SK-N-SH (cell line): Measurements from ENCODE around the gene S100A10. TPM values are rescaled to one million over a fixed set of nuclear protein-coding genes. Genes with fewer than 3 reads are reported as not detected.

Experiments
- CTCF ChIA-PET: fragments of 300-600, 350-600 bp; formaldehyde crosslinking; extraction: SDS; loops from one replicate; lab custom pipeline; 2021; lab: Yijun Ruan, JAX
- POLR2A ChIA-PET: fragments of 350-600 bp; sonication (Branson Sonifier 250); formaldehyde crosslinking; extraction: SDS; loops from one replicate; lab custom pipeline; 2020; ENCODE audit warnings: antibody characterized with exemption, inconsistent platforms; lab: Yijun Ruan, JAX
- DNase-seq: peaks from one replicate; pipeline ENCODE4 v3.0.0; 2012
- H2AFZ ChIP-seq: fragments of 200-600 bp; sonication (generic); 2 replicates; pipeline ENCODE4 v1.8.1; 2016; ENCODE audit warnings: antibody characterized with exemption, mild to moderate bottlenecking, low read depth
- H3F3A ChIP-seq: fragments of 200-600 bp; sonication (generic); replicated peaks from 2 replicates; pipeline ENCODE3; 2016; ENCODE audit warnings: antibody characterized with exemption, mild to moderate bottlenecking; ENCODE audit not compliant: insufficient read depth
- H3K27ac ChIP-seq, 2 experiments: fragments of 200-500 bp in 1 of 2; fragments of 200-600 bp in 1 of 2; sonication (Bioruptor generic) in 1 of 2; sonication (generic), shearing (Covaris generic) in 1 of 2; 2 replicates each; pipeline versions ENCODE4 v1.5.1 to v1.6.1; 2014 to 2016; ENCODE audit warnings: low read depth in 2 of 2, inconsistent platforms in 1 of 2, low read length in 1 of 2, mild to moderate bottlenecking in 1 of 2, mixed read lengths in 1 of 2
- H3K27me3 ChIP-seq: fragments of 200-600 bp; sonication (generic), shearing (Covaris generic); 2 replicates; pipeline ENCODE4 v1.6.1; 2016; ENCODE audit warnings: mixed run types; ENCODE audit not compliant: insufficient read depth
- H3K36me3 ChIP-seq, 2 experiments: fragments of 200-500 bp in 1 of 2; fragments of 200-600 bp in 1 of 2; sonication (Bioruptor generic) in 1 of 2; sonication (generic) in 1 of 2; replicated peaks in 1 of 2; 2 replicates each; pipeline versions ENCODE3 to v1.5.1; 2014 to 2016; ENCODE audit warnings: low read length in 1 of 2, mild to moderate bottlenecking in 1 of 2; ENCODE audit not compliant: insufficient read depth in 2 of 2, control insufficient read depth in 1 of 2
- H3K4me1 ChIP-seq, 2 experiments: fragments of 200-500 bp in 1 of 2; fragments of 200-600 bp in 1 of 2; sonication (Bioruptor generic) in 1 of 2; sonication (generic), shearing (Covaris generic) in 1 of 2; 2 replicates each; pipeline versions ENCODE4 v1.5.1 to v1.6.1; 2014 to 2016; ENCODE audit warnings: low read depth in 1 of 2, low read length in 1 of 2, mixed run types in 1 of 2; ENCODE audit not compliant: insufficient read depth in 2 of 2, control insufficient read depth in 1 of 2
- H3K4me2 ChIP-seq: fragments of 200-600 bp; sonication (generic), shearing (Covaris generic); 2 replicates; pipeline ENCODE4 v1.6.1; 2017; ENCODE audit warnings: mixed run types
- H3K4me3 ChIP-seq, 2 experiments: fragments of 200-500 bp in 1 of 2; fragments of 200-600 bp in 1 of 2; sonication (Bioruptor generic) in 1 of 2; sonication (generic), shearing (Covaris generic) in 1 of 2; 2 replicates each; pipeline versions ENCODE4 v1.5.1 to v1.8.1; 2014 to 2016; ENCODE audit warnings: low read depth in 2 of 2, inconsistent platforms in 1 of 2, low read length in 1 of 2, mild to moderate bottlenecking in 1 of 2, mixed read lengths in 1 of 2, moderate library complexity in 1 of 2
- H3K79me2 ChIP-seq: fragments of 200-600 bp; sonication (generic); 2 replicates; pipeline ENCODE4 v1.8.1; 2017; ENCODE audit warnings: mild to moderate bottlenecking; ENCODE audit not compliant: insufficient read depth
- H3K9ac ChIP-seq: fragments of 200-600 bp; sonication (generic); 2 replicates; pipeline ENCODE4 v1.6.1; 2017; ENCODE audit warnings: mixed run types
- H3K9me2 ChIP-seq: fragments of 200-600 bp; sonication (generic); 2 replicates; pipeline ENCODE4 v1.6.1; 2017; ENCODE audit warnings: mixed run types
- H3K9me3 ChIP-seq: fragments of 200-600 bp; sonication (generic); 2 replicates; pipeline ENCODE4 v1.6.1; 2017; ENCODE audit warnings: mixed run types, mild to moderate bottlenecking, moderate library complexity
- H4K20me1 ChIP-seq: fragments of 200-600 bp; sonication (generic); 2 replicates; pipeline ENCODE4 v1.6.1; 2017; ENCODE audit warnings: mild to moderate bottlenecking, mixed run types; ENCODE audit not compliant: insufficient read depth
- CHD2 ChIP-seq: fragments of 150-350 bp; IDR thresholded peaks from 2 replicates; pipeline ENCODE4 v1.6.1; 2018; ENCODE audit warnings: low read length; ENCODE audit not compliant: partially characterized antibody
- FOSL2 ChIP-seq: IDR thresholded peaks from 2 replicates; pipeline ENCODE4 v1.4.0; 2012; ENCODE audit warnings: low read depth, mild to moderate bottlenecking, moderate library complexity, borderline replicate concordance
- FOXJ3 ChIP-seq: sonication (generic); formaldehyde crosslinking; IDR thresholded peaks from 2 replicates; pipeline ENCODE4 v1.5.1; 2020; ENCODE audit warnings: mild to moderate bottlenecking, missing genetic modification reagents
- GATA2 ChIP-seq: sonication (generic); formaldehyde crosslinking; IDR thresholded peaks from 2 replicates; pipeline ENCODE4 v1.5.0; 2020; ENCODE audit warnings: mild to moderate bottlenecking, missing genetic modification reagents
- NFIC ChIP-seq: IDR thresholded peaks from 2 replicates; pipeline ENCODE4 v1.4.0; 2012; ENCODE audit warnings: borderline replicate concordance
- NRF1 ChIP-seq: IDR thresholded peaks from 2 replicates; pipeline ENCODE4 v1.6.1; 2012; ENCODE audit warnings: low read depth, mild to moderate bottlenecking, low read length
- RAD21 ChIP-seq: IDR thresholded peaks from 2 replicates; pipeline ENCODE4 v1.6.1; 2012; ENCODE audit warnings: mild to moderate bottlenecking, low read length
- RCOR1 ChIP-seq: fragments of 150-350 bp; IDR thresholded peaks from 2 replicates; pipeline ENCODE4 v1.6.1; 2017; ENCODE audit warnings: antibody characterized with exemption, low read length
- SIN3A ChIP-seq: IDR thresholded peaks from 2 replicates; pipeline ENCODE4 v1.6.1; 2012; ENCODE audit warnings: low read depth, mild to moderate bottlenecking, low read length, moderate library complexity, borderline replicate concordance
- TCF12 ChIP-seq: IDR thresholded peaks from 2 replicates; pipeline ENCODE4 v1.4.0; 2012
- YY1 ChIP-seq: IDR thresholded peaks from 2 replicates; pipeline ENCODE4 v1.4.0; 2012; ENCODE audit warnings: low read depth, mild to moderate bottlenecking
- WGBS: methylation state at CpG from one replicate; pipeline ENCODE4 v1.1.6; 2017; ENCODE audit warnings: low lambda C conversion rate; 5-methylcytosine and 5-hydroxymethylcytosine counted together
- polyA plus RNA-seq, 3 experiments: library from polyadenylated mRNA; depleted of rRNA; stranded (reverse); fragments of >200 nt; gene quantifications; 2 replicates each; pipeline ENCODE4 v1.2.3, GENCODE V29; 2012
- TF ChIP-seq, protein P1 (sequence below): IDR thresholded peaks from 2 replicates; pipeline ENCODE4; 2012
- TF ChIP-seq, protein P2 (sequence below): fragments of 150-350 bp; IDR thresholded peaks from 2 replicates; pipeline ENCODE4 v1.6.1; 2016; ENCODE audit warnings: mild to moderate bottlenecking, low read depth, low read length
- TF ChIP-seq, protein P3 (sequence below): fragments of 200-600 bp; sonication (generic); IDR thresholded peaks from 2 replicates; pipeline ENCODE4 v1.6.1; 2017; ENCODE audit warnings: antibody characterized with exemption, mild to moderate bottlenecking, moderate library complexity
- TF ChIP-seq, protein P4 (sequence below): IDR thresholded peaks from 2 replicates; pipeline ENCODE4 v1.6.1; 2012; ENCODE audit warnings: mild to moderate bottlenecking, low read depth, low read length, moderate library complexity

The S100A10 gene
- polyA plus RNA-seq, 1 of the 3 experiments (the other 2 are of a cell fraction) = 161 TPM

DNA sequence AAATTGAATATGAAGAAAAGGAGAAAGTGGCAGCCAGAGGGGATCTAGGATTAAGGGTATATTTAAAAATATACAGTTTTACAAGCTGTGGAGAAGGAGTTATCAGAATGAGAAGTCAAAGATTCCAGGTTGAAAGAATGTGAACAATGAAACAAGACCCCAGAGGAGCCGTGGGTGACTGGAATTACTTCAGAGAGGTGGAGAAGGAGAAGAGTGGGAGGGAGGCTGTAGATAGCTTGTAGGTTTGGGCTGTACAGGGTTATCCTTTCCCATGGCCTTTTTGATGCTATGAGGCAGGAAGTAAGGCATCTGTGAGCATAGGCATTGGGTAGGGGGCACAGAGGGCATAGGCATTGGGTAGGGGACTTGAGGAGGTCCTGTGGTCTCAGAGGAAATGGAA lies 48.4 kb upstream of the S100A10 start:
- Histone ChIP-seq H3K79me2 (peaks cover 2% of the 10 kb centered on the region; the same call in 1 of the 2 replicates), H3K4me1 (peaks cover 0 to 7% of the 10 kb centered on the region in 2 experiments; a peak in 1 of 4 replicates), H3K27me3 (peaks cover 33% of the 10 kb centered on the region), H3K9me2 (no peaks in the 10 kb centered on the region), H4K20me1 (no peaks in the 10 kb centered on the region), H3K27ac (no peak overlapping the region), H3K36me3 (no peaks in the 10 kb centered on the region), H3K9me3 (no peaks in the 10 kb centered on the region), H2AFZ (no peak overlapping the region), H3K4me2 (no peak overlapping the region), H3F3A (peaks cover 7% of the 10 kb centered on the region), H3K9ac (no peak overlapping the region), H3K4me3 (no peak overlapping the region)
- WGBS = 18% methylated on average over 1 of the region's 1 CpG
- ChIA-PET CTCF (interaction anchor here (1.4 kb wide), 1 partner anchor 108 kb away, joined by 4 read pairs; no protein-coding TSS in a partner anchor), POLR2A (no interaction called here)
- no peak for DNase-seq
- TF ChIP-seq, protein P1, sequence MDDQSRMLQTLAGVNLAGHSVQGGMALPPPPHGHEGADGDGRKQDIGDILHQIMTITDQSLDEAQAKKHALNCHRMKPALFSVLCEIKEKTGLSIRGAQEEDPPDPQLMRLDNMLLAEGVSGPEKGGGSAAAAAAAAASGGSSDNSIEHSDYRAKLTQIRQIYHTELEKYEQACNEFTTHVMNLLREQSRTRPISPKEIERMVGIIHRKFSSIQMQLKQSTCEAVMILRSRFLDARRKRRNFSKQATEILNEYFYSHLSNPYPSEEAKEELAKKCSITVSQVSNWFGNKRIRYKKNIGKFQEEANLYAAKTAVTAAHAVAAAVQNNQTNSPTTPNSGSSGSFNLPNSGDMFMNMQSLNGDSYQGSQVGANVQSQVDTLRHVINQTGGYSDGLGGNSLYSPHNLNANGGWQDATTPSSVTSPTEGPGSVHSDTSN = no peak
- TF ChIP-seq FOXJ3 = no peak
- no peak for TF ChIP-seq FOSL2
- TF ChIP-seq GATA2 (CRISPR knock-in tag) = no peak
- no peak for TF ChIP-seq YY1
- no peak for TF ChIP-seq NFIC
- TF ChIP-seq, protein P2, sequence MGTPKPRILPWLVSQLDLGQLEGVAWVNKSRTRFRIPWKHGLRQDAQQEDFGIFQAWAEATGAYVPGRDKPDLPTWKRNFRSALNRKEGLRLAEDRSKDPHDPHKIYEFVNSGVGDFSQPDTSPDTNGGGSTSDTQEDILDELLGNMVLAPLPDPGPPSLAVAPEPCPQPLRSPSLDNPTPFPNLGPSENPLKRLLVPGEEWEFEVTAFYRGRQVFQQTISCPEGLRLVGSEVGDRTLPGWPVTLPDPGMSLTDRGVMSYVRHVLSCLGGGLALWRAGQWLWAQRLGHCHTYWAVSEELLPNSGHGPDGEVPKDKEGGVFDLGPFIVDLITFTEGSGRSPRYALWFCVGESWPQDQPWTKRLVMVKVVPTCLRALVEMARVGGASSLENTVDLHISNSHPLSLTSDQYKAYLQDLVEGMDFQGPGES = no peak
- TF ChIP-seq TCF12 = no peak
- no peak for TF ChIP-seq NRF1
- TF ChIP-seq, protein P3, sequence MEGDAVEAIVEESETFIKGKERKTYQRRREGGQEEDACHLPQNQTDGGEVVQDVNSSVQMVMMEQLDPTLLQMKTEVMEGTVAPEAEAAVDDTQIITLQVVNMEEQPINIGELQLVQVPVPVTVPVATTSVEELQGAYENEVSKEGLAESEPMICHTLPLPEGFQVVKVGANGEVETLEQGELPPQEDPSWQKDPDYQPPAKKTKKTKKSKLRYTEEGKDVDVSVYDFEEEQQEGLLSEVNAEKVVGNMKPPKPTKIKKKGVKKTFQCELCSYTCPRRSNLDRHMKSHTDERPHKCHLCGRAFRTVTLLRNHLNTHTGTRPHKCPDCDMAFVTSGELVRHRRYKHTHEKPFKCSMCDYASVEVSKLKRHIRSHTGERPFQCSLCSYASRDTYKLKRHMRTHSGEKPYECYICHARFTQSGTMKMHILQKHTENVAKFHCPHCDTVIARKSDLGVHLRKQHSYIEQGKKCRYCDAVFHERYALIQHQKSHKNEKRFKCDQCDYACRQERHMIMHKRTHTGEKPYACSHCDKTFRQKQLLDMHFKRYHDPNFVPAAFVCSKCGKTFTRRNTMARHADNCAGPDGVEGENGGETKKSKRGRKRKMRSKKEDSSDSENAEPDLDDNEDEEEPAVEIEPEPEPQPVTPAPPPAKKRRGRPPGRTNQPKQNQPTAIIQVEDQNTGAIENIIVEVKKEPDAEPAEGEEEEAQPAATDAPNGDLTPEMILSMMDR = no peak
- TF ChIP-seq RCOR1 = no peak
- TF ChIP-seq RAD21 = no peak
- TF ChIP-seq CHD2 = no peak
- TF ChIP-seq SIN3A = no peak
- TF ChIP-seq, protein P4, sequence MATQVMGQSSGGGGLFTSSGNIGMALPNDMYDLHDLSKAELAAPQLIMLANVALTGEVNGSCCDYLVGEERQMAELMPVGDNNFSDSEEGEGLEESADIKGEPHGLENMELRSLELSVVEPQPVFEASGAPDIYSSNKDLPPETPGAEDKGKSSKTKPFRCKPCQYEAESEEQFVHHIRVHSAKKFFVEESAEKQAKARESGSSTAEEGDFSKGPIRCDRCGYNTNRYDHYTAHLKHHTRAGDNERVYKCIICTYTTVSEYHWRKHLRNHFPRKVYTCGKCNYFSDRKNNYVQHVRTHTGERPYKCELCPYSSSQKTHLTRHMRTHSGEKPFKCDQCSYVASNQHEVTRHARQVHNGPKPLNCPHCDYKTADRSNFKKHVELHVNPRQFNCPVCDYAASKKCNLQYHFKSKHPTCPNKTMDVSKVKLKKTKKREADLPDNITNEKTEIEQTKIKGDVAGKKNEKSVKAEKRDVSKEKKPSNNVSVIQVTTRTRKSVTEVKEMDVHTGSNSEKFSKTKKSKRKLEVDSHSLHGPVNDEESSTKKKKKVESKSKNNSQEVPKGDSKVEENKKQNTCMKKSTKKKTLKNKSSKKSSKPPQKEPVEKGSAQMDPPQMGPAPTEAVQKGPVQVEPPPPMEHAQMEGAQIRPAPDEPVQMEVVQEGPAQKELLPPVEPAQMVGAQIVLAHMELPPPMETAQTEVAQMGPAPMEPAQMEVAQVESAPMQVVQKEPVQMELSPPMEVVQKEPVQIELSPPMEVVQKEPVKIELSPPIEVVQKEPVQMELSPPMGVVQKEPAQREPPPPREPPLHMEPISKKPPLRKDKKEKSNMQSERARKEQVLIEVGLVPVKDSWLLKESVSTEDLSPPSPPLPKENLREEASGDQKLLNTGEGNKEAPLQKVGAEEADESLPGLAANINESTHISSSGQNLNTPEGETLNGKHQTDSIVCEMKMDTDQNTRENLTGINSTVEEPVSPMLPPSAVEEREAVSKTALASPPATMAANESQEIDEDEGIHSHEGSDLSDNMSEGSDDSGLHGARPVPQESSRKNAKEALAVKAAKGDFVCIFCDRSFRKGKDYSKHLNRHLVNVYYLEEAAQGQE = no peak
